A549 (cell line): Measurements from ENCODE around the gene FOXJ3. TPM values are rescaled to one million over a fixed set of nuclear protein-coding genes. Genes with fewer than 3 reads are reported as not detected.
A peak's percentile ranks its signal among the peaks of the same experiment; 100 is the strongest.

Source experiments
- ATAC-seq, 2 experiments: fragments of 200-7000 bp in 1 of 2; fragments of >200 bp in 1 of 2; cut with Nextera tagmentation in 1 of 2; cut with Tn5 transposase in 1 of 2; 3 replicates each; pipeline versions ENCODE4 v1.8.0 to v1.9.1; 2018 to 2020; ENCODE audit warnings: mild to moderate bottlenecking in 1 of 2, moderate library complexity in 1 of 2
- CTCF ChIA-PET: fragments of 300-600 bp; sonication (Branson Sonifier 250); formaldehyde crosslinking; extraction: SDS; loops from one replicate; lab custom pipeline; 2021; ENCODE audit warnings: antibody characterized with exemption, inconsistent platforms; lab: Yijun Ruan, JAX
- POLR2A ChIA-PET: fragments of 350-600 bp; formaldehyde crosslinking; extraction: SDS; loops from one replicate; lab custom pipeline; 2021; ENCODE audit warnings: antibody characterized with exemption, inconsistent platforms; lab: Yijun Ruan, JAX
- DNase-seq, 2 experiments: peaks; one replicate each; pipeline versions ENCODE4 v3.0.0 to v3.0.0-alpha.2; 2011 to 2016; ENCODE audit warnings: low read depth in 1 of 2, low spot score in 1 of 2
- FAIRE-seq: peaks from 2 replicates; lab custom pipeline; 2011; peaks lifted over from hg19 to GRCh38; lab: Jason Lieb, UNC
- H3K27ac ChIP-seq, 2 experiments: fragments of >200 bp; sonication (Bioruptor Twin); formaldehyde crosslinking; 3 replicates each; pipeline ENCODE4 v1.5.1; 2016 to 2017
- H3K4me1 ChIP-seq: fragments of >200 bp; sonication (Bioruptor Twin); formaldehyde crosslinking; 3 replicates; pipeline ENCODE4 v1.6.1; 2016
- H3K4me2 ChIP-seq: fragments of >200 bp; sonication (Bioruptor Twin); formaldehyde crosslinking; 3 replicates; pipeline ENCODE4 v1.6.1; 2016
- H3K4me3 ChIP-seq: fragments of >200 bp; sonication (Bioruptor Twin); formaldehyde crosslinking; 3 replicates; pipeline ENCODE4 v1.5.1; 2016
- H3K9me3 ChIP-seq: fragments of >200 bp; sonication (Bioruptor Twin); formaldehyde crosslinking; 3 replicates; pipeline ENCODE4 v1.6.1; 2016
- CBX8 ChIP-seq: fragments of 200-600 bp; sonication (generic); IDR thresholded peaks from 2 replicates; pipeline ENCODE4 v1.6.1; 2016
- EHMT2 ChIP-seq: fragments of 200-600 bp; sonication (generic); IDR thresholded peaks from 2 replicates; pipeline ENCODE4 v1.6.1; 2016; ENCODE audit warnings: antibody characterized with exemption, low read depth, mild to moderate bottlenecking, moderate library complexity
- EP300 ChIP-seq, 2 experiments: fragments of >200 bp; sonication (Bioruptor Twin); formaldehyde crosslinking; IDR thresholded peaks; 2 replicates in 1 of 2; 3 replicates in 1 of 2; pipeline ENCODE4 v1.6.1; 2016 to 2017
- FOSL2 ChIP-seq, 2 experiments: fragments of 450-650 bp in 1 of 2; fragments of >200 bp in 1 of 2; sonication (Bioruptor Twin) in 1 of 2; formaldehyde crosslinking; IDR thresholded peaks; 2 replicates each; pipeline versions ENCODE4 v1.5.0 to v1.6.1; 2016 to 2020; ENCODE audit warnings: mild to moderate bottlenecking in 1 of 2, moderate library complexity in 1 of 2
- NR3C1 ChIP-seq: fragments of >200 bp; sonication (Bioruptor Twin); formaldehyde crosslinking; IDR thresholded peaks from 3 replicates; pipeline ENCODE4 v1.6.1; 2017
- ZSCAN20 ChIP-seq: fragments of 250-450 bp; sonication (Bioruptor Pico); IDR thresholded peaks from 2 replicates; pipeline ENCODE4 v1.8.0; 2022; ENCODE audit warnings: mild to moderate bottlenecking, moderate library complexity
- WGBS: methylation state at CpG from one replicate; pipeline ENCODE4 v1.1.6; 2017; ENCODE audit errors: missing lambda C conversion rate; 5-methylcytosine and 5-hydroxymethylcytosine counted together
- polyA plus RNA-seq, 4 experiments: library from polyadenylated mRNA; depleted of rRNA in 3 of 4; stranded (reverse); fragments of >200 nt; fragmentation: RNase III in 1 of 4; extraction: RNeasy Plus Mini Kit Qiagen cat#74134 plus additional on column Dnase treatment in 1 of 4; gene quantifications; 2 replicates in 3 of 4; 3 replicates in 1 of 4; pipeline ENCODE4 v1.2.3, GENCODE V29; 2011 to 2017
- TF ChIP-seq, protein P1 (sequence below): fragments of >200 bp; sonication (Bioruptor Twin); formaldehyde crosslinking; IDR thresholded peaks from 3 replicates; pipeline ENCODE4 v1.5.1; 2016
- TF ChIP-seq, protein P2 (sequence below): fragments of 200-600 bp; sonication (generic); IDR thresholded peaks from 2 replicates; pipeline ENCODE4 v1.6.1; 2016; ENCODE audit warnings: antibody characterized with exemption, mild to moderate bottlenecking, moderate library complexity
- TF ChIP-seq, protein P3 (sequence below): fragments of 150-350 bp; IDR thresholded peaks from 2 replicates; pipeline ENCODE4 v1.6.1; 2014; ENCODE audit warnings: low read depth, mild to moderate bottlenecking, low read length
- TF ChIP-seq, protein P4 (sequence below): IDR thresholded peaks from 2 replicates; pipeline ENCODE4 v1.6.1; 2012
- TF ChIP-seq, protein P5 (sequence below): fragments of >200 bp; sonication (Bioruptor Twin); formaldehyde crosslinking; IDR thresholded peaks from 2 replicates; pipeline ENCODE4 v1.6.1; 2016
- TF ChIP-seq, protein P6 (sequence below): fragments of >200 bp; sonication (Bioruptor Twin); formaldehyde crosslinking; IDR thresholded peaks from 3 replicates; pipeline ENCODE4 v1.6.1; 2016

FOXJ3 gene
- polyA plus RNA-seq, 2 of the 4 experiments (the other 2 are of a cell fraction): 16.8 to 45.0 TPM

DNA sequence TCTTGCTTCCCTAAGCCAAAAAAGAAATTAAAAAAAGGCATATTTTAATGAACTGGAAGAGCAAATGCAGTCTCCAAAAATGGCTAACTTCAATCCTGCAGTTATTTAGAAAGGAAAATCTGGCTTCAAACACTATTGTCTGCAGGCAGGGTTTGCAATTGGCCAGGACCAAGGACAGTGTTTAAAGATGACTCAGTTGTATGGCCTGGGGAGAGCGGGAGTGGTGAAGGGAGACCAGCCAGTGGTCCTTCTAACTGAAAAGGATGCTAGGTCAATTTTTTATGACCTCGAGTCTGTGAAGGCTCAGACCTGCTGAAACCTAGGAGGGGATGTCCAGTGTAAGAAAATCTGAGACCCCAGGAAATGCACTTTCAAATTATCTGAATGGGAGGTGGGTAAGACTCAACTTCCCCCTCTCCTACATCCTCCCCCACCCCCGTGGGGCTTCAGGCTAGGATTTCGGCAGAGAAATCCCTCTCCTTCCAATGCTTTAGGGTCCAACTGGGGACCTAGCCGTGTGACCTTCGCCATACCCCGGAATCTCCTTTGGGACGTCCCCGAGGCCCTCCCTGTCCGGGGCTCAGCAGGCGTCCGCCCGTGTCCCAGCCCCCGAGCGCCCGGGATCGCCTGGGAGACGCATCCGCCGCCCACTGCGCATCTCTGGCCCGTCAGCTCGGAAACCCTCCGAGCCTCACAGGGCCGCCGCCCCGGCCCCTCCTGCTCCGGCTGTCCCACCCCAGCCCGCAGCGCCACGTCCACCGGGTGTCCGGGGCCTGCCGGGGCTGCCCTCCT lies 45.0 kb upstream of the FOXJ3 start:
- Histone ChIP-seq H3K4me1 (peaks cover 6% of the 10 kb centered on the region), H3K4me3 (peak overlapping the region; percentile 59), H3K4me2 (peak overlapping the region; percentile 92), H3K9me3 (no peaks in the 10 kb centered on the region), H3K27ac (peak overlapping the region; percentile 24 to 73; a peak in 5 of 6 replicates)
- FAIRE-seq (no peak), DNase-seq (peak; percentile 16 to 17), ATAC-seq (peak; percentile 79 to 80)
- POLR2A ChIA-PET: no interaction called here
- 8% methylated on average over 5 of the region's 34 CpGs for WGBS
- CTCF ChIA-PET: no interaction called here
- TF ChIP-seq NR3C1 (no peak), ZSCAN20 (CRISPR knock-in tag) (no peak), FOSL2 (IDR thresholded peaks at IDR 0.05) (no peak), FOSL2 (CRISPR knock-in tag; IDR thresholded peaks at IDR 0.05) (peak; percentile 60), EHMT2 (peak; percentile 54; the same call in 1 of the 2 replicates)
- TF ChIP-seq, protein P1, sequence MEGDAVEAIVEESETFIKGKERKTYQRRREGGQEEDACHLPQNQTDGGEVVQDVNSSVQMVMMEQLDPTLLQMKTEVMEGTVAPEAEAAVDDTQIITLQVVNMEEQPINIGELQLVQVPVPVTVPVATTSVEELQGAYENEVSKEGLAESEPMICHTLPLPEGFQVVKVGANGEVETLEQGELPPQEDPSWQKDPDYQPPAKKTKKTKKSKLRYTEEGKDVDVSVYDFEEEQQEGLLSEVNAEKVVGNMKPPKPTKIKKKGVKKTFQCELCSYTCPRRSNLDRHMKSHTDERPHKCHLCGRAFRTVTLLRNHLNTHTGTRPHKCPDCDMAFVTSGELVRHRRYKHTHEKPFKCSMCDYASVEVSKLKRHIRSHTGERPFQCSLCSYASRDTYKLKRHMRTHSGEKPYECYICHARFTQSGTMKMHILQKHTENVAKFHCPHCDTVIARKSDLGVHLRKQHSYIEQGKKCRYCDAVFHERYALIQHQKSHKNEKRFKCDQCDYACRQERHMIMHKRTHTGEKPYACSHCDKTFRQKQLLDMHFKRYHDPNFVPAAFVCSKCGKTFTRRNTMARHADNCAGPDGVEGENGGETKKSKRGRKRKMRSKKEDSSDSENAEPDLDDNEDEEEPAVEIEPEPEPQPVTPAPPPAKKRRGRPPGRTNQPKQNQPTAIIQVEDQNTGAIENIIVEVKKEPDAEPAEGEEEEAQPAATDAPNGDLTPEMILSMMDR: no peak
- TF ChIP-seq, protein P2, sequence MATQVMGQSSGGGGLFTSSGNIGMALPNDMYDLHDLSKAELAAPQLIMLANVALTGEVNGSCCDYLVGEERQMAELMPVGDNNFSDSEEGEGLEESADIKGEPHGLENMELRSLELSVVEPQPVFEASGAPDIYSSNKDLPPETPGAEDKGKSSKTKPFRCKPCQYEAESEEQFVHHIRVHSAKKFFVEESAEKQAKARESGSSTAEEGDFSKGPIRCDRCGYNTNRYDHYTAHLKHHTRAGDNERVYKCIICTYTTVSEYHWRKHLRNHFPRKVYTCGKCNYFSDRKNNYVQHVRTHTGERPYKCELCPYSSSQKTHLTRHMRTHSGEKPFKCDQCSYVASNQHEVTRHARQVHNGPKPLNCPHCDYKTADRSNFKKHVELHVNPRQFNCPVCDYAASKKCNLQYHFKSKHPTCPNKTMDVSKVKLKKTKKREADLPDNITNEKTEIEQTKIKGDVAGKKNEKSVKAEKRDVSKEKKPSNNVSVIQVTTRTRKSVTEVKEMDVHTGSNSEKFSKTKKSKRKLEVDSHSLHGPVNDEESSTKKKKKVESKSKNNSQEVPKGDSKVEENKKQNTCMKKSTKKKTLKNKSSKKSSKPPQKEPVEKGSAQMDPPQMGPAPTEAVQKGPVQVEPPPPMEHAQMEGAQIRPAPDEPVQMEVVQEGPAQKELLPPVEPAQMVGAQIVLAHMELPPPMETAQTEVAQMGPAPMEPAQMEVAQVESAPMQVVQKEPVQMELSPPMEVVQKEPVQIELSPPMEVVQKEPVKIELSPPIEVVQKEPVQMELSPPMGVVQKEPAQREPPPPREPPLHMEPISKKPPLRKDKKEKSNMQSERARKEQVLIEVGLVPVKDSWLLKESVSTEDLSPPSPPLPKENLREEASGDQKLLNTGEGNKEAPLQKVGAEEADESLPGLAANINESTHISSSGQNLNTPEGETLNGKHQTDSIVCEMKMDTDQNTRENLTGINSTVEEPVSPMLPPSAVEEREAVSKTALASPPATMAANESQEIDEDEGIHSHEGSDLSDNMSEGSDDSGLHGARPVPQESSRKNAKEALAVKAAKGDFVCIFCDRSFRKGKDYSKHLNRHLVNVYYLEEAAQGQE: peak; percentile 92
- TF ChIP-seq, protein P3, sequence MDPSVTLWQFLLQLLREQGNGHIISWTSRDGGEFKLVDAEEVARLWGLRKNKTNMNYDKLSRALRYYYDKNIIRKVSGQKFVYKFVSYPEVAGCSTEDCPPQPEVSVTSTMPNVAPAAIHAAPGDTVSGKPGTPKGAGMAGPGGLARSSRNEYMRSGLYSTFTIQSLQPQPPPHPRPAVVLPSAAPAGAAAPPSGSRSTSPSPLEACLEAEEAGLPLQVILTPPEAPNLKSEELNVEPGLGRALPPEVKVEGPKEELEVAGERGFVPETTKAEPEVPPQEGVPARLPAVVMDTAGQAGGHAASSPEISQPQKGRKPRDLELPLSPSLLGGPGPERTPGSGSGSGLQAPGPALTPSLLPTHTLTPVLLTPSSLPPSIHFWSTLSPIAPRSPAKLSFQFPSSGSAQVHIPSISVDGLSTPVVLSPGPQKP: no peak

DNA sequence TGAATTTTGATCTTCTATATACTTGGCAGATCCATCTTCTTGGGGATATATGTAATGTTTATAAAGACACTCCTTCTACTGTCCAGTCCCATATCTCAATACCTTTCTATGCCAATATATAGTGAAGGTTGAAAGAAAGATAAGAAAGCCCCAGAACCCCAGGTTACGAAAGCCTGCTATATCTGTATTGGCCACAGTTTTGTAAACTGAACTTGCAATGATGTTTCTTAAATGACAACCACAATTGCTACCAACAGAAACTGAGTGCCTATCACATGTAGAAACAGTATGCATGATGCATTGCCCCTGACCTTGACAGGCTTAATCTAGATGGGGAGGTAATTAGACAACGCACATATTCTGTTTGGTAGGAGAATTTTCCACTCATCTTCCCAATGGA lies 37.8 kb upstream of the FOXJ3 start:
- H3K4me1 ChIP-seq: peaks cover 10% of the 10 kb centered on the region
- POLR2A ChIA-PET: no interaction called here
- no peaks in the 10 kb centered on the region for H3K9me3 ChIP-seq
- H3K4me2 ChIP-seq: no peak overlapping the region
- no peak overlapping the region for H3K4me3 ChIP-seq
- DNase-seq: no peak
- H3K27ac ChIP-seq: no peak overlapping the region
- no peak for ATAC-seq
- CTCF ChIA-PET: no interaction called here
- no peak for FAIRE-seq
- WGBS: 93% methylated on average over 2 of the region's 2 CpGs
- TF ChIP-seq, protein P4, sequence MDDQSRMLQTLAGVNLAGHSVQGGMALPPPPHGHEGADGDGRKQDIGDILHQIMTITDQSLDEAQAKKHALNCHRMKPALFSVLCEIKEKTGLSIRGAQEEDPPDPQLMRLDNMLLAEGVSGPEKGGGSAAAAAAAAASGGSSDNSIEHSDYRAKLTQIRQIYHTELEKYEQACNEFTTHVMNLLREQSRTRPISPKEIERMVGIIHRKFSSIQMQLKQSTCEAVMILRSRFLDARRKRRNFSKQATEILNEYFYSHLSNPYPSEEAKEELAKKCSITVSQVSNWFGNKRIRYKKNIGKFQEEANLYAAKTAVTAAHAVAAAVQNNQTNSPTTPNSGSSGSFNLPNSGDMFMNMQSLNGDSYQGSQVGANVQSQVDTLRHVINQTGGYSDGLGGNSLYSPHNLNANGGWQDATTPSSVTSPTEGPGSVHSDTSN: no peak
- TF ChIP-seq, protein P3: no peak
- TF ChIP-seq EP300 (IDR thresholded peaks at IDR 0.05): no peak
- TF ChIP-seq, protein P5, sequence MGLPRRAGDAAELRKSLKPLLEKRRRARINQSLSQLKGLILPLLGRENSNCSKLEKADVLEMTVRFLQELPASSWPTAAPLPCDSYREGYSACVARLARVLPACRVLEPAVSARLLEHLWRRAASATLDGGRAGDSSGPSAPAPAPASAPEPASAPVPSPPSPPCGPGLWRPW: no peak
- TF ChIP-seq, protein P6, sequence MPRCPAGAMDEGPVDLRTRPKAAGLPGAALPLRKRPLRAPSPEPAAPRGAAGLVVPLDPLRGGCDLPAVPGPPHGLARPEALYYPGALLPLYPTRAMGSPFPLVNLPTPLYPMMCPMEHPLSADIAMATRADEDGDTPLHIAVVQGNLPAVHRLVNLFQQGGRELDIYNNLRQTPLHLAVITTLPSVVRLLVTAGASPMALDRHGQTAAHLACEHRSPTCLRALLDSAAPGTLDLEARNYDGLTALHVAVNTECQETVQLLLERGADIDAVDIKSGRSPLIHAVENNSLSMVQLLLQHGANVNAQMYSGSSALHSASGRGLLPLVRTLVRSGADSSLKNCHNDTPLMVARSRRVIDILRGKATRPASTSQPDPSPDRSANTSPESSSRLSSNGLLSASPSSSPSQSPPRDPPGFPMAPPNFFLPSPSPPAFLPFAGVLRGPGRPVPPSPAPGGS: no peak
- no peak for TF ChIP-seq CBX8
